Fibroblast of lung (primary cell): ENCODE data around the gene DOHH.

Experiments
- EZH2 ChIP-seq: IDR thresholded peaks from 2 replicates; pipeline ENCODE4 v1.5.1; 2012; ENCODE audit warnings: low read length, control low read depth, mild to moderate bottlenecking; ENCODE audit errors: missing control alignments
- TF ChIP-seq, protein P1 (sequence below), 2 donors: IDR thresholded peaks in 1 of 2; conservative IDR thresholded peaks in 1 of 2; 1 replicate in 1 of 2; 2 replicates in 1 of 2; pipeline ENCODE4 v1.5.1; 2011 to 2012; ENCODE audit warnings: low read length in 2 of 2, control low read depth in 1 of 2, inconsistent platforms in 1 of 2, low read depth in 1 of 2, mild to moderate bottlenecking in 1 of 2

DNA sequence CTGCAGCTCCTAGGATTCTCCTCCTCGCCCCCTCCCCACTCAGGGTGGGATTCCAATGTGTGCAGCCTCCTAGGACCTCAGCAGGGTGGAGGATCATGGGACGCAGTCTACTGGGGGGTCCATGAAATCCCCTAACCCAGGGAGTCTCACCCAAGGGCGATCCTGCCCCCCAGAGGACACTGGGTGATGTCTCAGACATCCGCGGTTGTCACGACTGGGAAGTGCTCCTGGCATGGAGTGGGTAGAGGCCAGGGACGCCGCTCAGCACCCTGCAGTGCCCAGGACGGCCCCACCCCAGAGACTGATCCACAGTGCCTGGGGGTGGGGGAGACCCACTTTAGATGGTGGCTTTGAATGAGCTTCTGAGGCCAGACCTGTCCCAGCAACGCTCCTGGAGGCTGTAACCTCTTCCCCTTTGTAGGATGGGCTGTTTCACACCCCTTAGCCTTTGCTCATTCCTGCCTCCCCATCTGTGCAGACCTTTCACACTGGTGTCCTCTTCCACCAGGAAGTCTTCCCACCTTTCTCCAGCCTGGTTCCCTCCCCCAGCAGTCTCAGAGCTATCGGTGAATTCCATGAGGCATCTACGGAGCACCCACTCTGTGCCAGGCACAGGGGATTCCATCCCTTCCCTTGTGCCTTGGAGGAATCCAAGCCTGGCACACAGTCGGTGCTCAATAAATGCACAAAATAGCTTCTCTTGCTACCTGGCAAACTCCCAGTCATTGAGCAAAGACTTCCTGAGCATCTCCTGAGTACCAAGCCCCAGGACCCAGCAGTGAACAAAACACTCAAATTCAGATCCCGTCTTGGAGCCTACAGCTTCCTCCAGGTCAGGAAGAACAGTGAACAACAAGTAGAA lies 30.6 kb downstream of the DOHH start:
- TF ChIP-seq, protein P1, sequence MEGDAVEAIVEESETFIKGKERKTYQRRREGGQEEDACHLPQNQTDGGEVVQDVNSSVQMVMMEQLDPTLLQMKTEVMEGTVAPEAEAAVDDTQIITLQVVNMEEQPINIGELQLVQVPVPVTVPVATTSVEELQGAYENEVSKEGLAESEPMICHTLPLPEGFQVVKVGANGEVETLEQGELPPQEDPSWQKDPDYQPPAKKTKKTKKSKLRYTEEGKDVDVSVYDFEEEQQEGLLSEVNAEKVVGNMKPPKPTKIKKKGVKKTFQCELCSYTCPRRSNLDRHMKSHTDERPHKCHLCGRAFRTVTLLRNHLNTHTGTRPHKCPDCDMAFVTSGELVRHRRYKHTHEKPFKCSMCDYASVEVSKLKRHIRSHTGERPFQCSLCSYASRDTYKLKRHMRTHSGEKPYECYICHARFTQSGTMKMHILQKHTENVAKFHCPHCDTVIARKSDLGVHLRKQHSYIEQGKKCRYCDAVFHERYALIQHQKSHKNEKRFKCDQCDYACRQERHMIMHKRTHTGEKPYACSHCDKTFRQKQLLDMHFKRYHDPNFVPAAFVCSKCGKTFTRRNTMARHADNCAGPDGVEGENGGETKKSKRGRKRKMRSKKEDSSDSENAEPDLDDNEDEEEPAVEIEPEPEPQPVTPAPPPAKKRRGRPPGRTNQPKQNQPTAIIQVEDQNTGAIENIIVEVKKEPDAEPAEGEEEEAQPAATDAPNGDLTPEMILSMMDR (conservative IDR thresholded peaks at IDR 0.05 in 1 of 2, IDR thresholded peaks at IDR 0.05 in 1 of 2; ENCODE audit: low read depth in 1 of 2, low read length in 2 of 2), result peak in 1 of 2 donors; percentile 12
- no peak for TF ChIP-seq EZH2
